ENCODE measurements around the gene CCDC141. TPM values are rescaled to one million over a fixed set of nuclear protein-coding genes. Genes with fewer than 3 reads are reported as not detected.

Gene CCDC141
- total RNA-seq, 1 experiment from 2014 or later = 1.8 TPM

DNA sequence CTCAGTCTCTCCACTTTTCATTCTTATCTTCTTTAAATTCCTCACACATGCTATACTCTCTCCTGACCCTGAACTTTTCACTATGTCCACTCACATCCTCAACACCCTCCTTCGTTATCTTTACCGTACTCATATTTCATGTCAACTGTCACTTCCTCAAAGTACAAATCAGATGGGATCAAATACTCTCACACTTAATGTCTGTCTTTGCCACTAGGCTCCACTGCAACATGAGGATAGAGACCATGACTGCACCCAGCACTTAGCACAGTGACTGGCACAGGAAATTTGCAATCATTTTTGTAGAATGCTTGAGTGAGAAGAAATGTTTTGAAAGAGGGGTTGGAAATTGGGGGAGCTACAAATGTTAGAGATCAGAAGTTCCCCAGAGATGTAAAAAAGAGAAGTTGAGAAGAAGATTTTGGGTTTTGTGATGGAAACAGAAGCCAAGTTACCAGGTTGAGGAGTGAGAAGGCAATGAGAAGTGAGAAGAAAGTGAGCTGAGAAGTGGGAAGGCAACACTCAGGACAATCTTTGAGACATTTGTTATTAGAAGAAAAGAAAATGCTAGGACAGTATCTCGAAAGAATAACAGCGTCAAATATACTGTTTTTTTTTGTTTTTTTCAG is 87.0 kb downstream of the CCDC141 start:
- DNase-seq (ENCODE audit: low read depth) = no peak

DNA sequence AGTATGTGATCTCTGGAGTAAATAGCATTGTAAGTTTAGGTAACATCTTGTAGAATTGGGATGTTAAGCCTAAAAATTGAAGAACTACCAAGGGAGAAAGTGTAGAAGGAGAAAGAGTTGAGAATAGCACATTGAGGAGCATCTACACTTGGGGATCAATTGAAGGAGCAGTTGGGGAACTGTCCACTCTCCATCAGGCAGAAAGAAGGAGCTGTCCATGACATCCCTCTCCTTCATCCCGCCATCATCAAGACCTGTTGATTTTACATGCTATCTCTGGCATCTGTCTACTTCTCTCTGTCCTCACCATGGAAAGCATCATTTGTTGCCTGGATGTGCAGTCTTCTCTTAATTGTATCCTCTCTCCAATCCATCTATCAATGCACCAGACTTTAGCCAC is 87.8 kb downstream of the CCDC141 start:
- no peak for DNase-seq (ENCODE audit: low read depth)

DNA sequence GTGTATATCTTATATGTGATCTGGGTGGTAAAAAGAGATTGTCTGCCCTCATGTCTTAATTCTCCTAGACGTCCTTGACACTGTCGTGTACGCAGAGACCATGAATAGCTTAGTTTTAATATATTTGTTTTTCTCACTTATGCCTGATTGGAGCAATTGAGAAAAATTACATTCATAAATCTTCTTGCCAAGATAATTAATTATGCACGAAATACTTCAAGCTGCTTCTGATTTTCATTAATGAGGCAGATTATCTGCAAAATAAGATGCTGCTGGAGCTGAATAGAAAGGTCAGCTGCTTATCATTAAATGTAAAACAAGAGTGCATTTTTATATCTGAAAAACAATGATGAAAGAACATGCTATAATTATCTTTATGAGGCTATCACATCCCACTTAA is 95.9 kb downstream of the CCDC141 start:
- no peak for DNase-seq (ENCODE audit: low read depth)

DNA sequence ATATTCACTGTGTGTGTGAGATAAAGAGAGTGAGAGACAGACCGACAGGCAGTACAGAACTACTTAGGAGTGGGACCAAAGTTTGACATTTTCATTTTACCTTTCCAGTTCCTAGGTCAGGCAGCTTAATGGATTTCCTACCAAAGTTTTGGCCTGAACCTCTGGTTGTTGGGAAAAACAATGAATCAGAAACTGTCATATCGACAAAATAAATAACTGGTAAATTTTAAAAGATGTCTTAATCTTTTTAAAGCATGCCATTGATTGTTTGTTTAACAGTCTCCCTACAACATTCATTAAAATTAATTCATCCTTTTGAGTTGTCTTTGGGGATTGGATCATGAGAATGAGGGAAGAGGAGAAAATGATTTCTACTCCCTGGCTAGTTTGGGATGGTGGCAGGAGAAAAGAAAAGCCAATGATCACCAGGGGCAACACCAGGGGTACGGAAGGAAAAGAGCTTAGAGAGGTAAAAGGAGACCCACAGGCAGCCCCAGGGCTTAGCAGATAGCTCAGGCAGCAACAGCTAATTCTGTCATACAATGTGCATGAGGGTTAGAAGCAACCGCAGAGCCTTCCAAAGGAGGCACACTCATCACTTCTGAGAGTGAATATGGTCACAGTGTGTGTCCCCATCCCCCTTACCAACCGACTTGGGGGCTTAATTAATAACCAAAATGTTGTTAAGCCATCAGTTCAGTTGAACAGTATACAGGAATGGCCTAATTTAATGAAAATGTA is 98.5 kb downstream of the CCDC141 start:
- DNase-seq (ENCODE audit: low read depth) = no peak

DNA sequence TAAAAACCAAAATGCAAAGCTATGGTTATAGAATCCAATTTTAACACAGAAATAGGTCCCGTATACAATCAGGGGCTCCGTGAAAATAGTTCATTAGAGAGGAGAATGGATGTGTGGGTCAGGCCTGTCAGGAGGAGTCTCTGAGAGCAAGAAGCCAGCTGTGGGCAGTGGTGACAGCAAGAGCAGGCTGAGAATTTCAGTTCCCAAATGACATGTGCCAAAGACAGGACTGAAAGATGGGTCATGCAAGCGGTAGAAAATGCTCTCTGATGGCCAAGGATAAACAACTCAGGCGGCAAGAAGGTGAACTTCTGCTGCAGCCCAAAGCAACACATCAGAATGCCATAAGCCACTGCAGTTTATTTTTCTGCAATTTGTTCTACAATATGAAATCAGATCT is 100.4 kb downstream of the CCDC141 start:
- no peak for DNase-seq (ENCODE audit: low read depth)

DNA sequence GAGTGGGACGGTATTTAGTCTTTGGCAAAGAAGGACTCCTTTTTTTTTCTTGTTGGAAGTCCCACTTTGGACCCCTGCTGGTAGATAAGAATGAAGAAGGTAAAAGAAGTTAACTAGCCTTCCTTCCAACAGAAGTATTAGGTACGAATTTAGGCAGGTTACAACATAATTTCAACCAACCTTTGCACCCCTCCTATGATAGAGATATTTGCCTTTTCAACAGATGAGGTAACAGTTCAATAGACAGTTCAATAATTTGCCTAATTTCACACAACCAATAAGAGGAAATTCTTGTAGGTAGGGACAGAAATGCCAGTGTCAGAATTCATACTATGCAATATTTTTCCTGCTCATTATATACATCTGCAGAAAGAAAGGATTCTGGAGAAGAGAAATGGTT is 100.8 kb downstream of the CCDC141 start:
- DNase-seq (ENCODE audit: low read depth) = no peak

DNA sequence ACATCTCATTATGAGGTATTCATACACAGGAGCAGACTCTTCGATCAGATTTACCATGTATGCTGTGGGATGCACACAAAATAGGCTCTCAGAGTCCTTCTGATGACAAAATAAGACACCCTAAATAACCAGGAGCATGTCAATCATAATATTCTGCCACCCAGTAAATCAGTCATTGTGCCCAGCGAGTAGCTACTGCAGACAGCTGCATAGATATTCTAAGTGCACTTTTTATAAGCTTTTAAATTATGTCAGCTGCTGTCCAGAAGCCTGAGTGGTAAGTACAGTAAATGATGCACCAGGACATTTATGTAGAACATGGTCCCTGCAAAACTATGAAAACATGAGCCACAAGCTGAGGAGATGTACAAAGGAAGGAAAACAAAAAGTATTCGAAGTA is 102.9 kb downstream of the CCDC141 start:
- DNase-seq (ENCODE audit: low read depth) = no peak

DNA sequence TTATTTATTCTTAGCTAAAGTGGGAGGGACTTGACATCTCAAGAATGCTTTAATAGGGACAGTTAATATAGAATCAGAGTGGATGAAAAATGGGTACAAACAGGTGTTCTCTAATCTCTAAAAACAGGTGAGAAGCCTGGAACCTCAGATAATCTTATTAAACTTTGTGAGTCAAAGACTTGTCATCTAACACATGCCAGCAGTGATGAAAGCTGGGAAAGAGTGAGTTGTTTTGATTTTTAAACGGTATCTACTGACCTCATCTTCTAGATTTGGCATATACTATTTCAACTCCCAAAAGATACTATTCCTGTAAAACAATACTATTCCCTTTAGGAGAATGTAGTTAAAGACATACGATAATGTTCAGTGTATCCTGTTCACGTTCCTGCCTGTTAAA is 103.4 kb downstream of the CCDC141 start:
- DNase-seq (ENCODE audit: low read depth) = no peak

DNA sequence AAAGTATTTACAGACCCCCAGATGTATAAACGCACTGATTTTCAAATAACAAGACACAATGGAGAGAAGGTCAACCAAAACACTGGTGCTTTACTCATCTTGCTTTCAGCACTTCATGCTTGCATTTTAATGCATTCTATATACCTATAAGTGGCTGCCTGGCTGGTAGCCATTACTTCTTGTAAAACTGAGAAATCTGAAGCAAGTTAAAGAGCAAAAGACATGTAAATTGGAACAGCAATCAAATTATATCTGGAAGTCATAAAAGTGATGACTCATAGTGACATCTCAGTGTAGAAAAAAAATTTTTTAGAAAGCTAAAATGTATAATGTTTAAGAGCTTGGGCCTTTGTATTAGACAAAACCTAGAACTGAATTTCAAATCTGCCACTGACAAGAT is 106.2 kb downstream of the CCDC141 start:
- DNase-seq (ENCODE audit: low read depth) = peak; percentile 2

DNA sequence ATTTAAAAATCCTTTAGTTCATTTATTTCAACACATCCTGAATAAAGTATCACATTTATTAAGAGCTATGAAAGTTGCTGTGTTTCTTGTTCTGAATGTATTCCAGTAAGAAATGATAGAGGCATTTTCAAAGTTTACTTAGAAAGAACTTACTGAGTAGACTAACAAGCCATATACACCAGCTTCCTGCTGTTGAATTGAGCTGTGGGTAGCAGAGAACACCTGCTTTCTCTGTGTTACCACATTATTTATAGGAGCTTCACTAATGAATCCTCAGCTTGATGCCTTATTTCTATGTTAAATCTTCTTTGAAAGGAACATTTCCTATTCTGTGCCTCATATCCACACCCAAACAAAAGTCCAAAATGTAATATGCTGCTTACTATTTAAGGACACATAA is 115.4 kb downstream of the CCDC141 start:
- no peak for DNase-seq (ENCODE audit: low read depth)

DNA sequence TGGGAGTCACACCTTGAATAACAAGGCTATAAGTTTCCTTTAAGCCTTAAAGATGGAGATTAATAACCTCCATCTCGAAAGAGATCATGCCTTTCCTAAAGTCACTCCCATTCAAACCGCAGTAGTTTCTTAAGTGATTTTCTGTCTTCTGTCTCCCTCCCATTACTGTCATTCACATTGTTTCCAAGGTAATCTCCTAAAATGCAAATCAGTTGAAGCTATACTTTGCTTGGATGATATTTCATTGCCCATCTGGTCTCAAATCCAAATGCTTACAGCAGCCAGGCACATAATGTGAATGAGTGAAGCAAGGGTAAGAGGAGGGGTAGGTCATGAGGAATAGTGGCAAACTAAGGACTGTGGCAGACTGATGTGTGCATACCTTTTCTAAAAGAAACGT is 116.4 kb downstream of the CCDC141 start:
- no peak for DNase-seq (ENCODE audit: low read depth)

DNA sequence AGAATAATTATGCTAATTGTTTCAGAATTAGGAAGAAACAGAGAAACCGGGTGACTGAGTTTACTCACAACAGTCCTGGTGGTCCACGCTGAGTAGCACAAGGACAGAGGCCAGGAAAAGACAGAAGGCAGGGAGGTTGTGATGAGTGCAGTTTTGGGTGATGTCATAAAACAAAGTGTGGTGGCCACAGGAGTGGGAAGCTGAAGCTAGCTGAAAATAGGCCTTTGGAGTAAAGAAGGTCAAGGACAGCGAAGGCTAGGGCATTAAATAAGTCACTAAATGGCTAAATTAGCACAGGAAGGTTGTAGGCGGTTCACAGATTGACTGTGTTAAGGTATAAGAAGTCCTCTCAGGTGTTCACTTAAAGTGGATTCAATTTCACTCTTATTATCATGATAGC is 121.9 kb downstream of the CCDC141 start:
- DNase-seq (ENCODE audit: low read depth) = no peak

DNA sequence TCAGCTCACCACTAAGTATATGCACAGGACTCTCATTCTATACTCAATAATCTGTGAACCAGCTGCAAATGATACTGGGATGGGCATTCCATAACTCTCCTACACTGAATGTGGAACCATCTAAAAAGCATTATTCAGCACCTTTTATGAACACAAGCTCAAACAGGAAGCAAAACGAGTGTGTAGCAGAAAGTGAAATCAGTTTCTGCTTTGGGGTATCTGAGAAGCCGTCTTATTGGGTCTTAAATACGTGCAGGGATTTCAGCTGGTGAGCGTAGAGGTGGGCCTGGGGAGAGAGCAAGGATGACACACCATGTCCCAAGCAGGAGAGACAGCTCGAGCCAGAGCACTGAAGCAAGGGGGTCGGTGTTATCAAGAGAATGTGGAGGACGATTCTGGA is 122.8 kb downstream of the CCDC141 start:
- no peak for DNase-seq (ENCODE audit: low read depth)

DNA sequence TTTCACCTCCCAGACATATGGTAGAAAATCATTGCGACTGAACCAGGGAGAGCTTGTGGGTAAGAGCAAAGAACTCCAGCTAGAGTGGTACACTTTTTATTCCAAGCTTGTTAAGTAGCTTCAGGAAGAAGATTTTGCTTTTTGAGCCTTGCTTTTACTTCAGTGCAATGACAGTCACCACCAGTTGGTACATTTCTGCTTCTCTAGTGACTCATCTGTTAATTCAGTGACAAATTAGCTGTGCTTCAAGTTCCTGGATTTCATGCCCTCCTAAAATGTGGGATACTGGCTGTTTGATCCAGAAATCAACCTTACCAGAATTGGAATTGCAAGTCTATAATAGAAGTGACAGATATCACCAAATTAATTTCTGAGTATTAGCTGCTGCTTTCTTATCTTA is 125.1 kb downstream of the CCDC141 start:
- DNase-seq (ENCODE audit: low read depth) = no peak

DNA sequence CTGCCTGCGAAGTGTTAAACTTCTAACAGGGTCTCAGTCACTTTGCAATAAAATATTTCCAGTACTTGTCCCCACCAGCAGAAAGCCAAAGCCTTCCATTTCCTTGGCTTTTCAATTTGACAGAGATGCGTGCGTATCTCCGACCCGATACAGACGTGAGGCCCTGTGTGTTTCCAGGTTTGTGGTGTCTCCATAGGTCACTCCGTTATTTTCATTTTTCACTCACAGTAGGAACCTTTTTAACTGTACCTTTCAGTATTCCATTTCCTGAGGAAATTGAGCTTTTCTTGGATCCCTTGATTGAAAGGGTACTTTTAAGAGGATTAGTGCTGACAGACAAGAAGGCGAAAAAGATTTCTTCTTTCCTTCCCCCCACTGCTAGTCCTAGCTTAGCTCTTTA is 126.4 kb downstream of the CCDC141 start:
- no peak for DNase-seq (ENCODE audit: low read depth)

DNA sequence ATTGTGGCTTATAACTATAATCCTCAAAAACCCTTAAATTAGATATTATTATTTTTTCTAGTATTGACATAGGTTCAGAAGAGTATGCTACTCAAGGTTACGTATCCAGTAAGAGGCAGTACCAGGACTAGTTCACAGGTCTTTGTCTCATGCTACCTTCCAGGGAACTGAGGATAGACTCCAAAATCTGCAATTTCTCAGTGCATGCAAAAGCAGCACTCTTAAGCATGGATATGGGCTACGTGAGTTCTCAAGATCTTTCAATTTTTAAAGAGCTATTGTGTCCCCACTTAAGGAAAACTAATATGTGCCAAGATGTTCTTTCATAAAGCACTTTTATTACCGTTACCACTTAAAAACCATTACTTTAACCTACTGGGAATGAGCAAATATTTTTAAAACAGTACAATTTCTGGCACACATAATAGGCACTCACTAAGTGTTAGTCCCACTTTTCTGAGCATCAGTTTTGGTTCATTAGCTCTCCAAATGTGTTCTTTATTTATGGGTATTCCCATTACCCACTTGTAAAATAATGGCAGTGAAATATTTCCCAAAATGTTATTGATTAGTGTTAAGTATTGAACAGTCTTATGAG is 128.9 kb downstream of the CCDC141 start:
- DNase-seq (ENCODE audit: low read depth) = no peak

DNA sequence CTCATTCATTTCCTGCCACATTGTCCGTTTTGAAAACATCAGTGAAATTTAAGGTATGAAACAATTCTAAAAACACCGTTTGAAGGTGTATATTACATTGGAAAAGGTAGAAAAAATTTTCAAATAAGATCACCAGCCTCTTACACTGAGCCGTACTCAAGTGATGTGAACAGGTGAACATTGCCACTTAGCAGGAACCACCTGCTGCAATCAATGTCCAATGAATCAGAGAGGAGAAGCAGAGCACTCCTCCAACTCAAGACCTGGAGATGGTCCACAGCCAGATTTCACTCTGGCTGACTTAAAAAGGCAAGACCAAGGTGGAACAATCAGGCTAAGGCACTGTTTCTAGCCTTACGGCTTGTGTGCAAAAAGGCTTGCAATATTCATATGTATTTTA is 132.4 kb downstream of the CCDC141 start:
- no peak for DNase-seq (ENCODE audit: low read depth)

DNA sequence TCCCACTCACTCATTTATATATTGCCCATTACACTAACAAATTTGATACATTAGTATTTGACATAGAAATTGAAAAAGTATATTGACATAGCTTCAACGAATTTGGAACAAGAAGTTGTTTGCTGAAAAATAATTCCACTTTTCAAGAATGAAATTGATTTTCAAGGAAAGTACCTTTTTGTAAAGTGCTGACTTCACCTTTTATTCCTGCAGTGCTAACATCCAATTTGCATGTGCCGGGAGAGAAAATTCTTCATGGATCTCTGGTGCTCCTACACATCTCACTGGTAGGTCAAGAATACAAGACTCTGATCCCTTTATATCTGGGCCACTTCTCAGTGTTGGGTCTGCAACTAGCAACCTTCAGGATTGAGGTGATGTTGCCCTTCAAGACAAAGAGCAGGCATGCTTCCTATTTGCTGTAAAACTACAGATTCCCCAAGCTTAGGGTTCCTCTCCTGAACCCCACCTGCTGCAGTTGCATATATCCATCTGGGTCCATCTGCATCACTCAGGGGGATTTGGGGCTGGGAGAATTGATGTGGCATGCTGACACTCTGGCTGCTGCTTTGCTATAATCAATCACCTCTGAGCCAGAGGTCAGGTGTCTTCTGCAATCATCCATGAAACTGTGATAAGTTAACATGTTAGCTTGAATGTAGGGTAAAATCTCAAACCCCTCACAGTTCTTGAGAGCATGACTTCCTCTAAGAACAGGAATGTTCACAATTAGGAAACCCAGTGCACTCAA is 134.3 kb downstream of the CCDC141 start:
- DNase-seq (ENCODE audit: low read depth) = no peak

DNA sequence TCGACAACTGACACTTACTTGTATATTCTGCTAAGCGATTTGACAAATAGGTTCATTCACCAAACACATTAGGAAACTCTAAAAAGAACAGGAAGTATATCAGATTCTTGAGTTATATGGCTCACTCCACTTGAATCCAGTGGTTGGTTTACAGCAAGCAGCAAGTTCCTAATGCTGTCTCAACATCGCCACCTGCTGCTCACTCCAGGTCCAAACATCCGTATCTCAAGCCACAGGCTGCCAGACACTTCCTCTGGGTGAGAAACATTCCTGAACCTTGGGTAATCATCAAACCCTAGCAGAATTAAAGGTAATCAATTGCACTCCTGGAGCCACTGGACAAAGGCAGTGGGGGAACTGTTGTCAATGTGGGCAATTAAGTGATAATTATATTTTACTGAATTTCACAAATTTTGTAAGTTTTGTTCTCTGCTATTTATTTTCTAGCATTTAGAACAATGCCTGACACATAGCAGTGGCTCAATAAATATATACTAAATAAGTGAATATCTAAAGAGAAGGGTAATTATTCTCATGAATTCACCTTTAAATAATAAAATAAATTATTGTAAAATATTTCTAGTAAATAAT is 135.6 kb downstream of the CCDC141 start:
- DNase-seq (ENCODE audit: low read depth) = peak; percentile 79

DNA sequence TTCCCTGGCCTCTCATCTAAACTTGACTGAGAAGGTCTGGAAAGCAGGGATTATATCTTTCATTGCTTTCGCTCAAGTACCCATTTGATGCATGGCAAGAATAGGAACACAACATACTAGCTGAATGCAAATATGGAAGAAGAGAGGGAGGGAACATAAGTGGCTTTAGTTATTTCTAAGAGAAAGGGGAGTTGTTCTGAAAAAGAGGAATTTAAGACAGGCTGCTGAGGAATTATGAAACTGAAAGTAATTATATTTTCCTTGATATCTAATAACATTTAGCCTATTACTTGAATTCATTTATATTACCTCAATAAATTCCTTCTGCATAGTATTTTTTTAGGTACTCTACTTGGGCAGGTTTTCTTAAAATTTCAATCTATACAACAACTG is 136.9 kb downstream of the CCDC141 start:
- DNase-seq (ENCODE audit: low read depth) = no peak

DNA sequence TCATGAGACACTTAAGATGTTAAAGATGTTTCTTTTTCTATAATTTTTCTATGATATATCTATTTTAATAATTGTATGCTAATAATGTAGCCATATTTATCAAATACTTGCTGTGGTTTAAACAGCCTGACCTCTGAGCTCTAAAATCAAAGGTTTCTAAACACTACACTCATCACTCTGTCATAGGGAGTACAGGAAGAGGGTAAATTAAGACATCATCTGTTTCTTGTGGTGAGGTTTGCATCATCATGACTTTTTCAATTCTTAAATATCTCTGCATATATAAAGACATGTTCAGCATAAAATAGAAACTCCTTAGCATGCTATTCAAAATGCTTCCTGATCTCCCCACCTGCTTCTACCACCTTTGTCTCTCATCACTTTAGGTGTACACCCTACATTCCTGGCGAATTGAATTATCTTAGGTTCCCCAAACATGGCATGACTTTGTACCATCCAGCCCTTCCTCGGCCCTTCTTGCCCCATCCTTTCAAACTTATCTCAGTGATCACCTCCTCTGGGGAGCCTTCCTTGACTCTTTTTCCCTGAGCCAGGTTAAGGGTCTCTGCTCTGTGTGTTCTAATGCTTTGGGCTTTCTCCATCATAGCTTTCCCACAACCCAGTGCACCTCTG is 137.4 kb downstream of the CCDC141 start:
- DNase-seq (ENCODE audit: low read depth) = peak; percentile 28

DNA sequence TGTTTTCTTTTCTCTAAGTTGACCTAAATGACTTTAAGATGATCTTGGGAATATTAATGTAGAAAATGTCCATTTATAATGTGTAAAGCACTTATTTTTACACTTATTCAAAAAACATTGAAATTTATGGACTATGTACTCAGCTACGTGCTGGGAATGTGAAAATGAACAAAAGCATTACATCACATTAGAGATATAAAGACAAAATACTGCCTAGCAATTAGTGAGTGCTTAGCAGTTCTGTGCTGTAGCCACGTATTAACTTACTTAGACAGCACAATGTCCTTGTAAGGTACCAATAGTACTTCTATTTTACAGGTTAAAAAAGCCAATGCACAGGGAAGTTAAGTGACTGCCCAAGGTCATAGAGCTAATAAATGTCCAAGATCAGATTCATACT is 138.9 kb downstream of the CCDC141 start:
- DNase-seq (ENCODE audit: low read depth) = no peak

Measured in RPMI7951 (cell line).